NCI-H526 (cell line): ENCODE data around the gene GADD45GIP1.

Source experiments
- DNase-seq, 2 experiments: peaks; one replicate each; lab custom pipeline; 2025; lab: John Stamatoyannopoulos, UW

GADD45GIP1 gene

GRCh38 chr19:12907166-12907565 is 49.9 kb downstream of the GADD45GIP1 start:
- DNase-seq, result no peak
